ENCODE measurements around the gene SIM2.

Gene SIM2

DNA sequence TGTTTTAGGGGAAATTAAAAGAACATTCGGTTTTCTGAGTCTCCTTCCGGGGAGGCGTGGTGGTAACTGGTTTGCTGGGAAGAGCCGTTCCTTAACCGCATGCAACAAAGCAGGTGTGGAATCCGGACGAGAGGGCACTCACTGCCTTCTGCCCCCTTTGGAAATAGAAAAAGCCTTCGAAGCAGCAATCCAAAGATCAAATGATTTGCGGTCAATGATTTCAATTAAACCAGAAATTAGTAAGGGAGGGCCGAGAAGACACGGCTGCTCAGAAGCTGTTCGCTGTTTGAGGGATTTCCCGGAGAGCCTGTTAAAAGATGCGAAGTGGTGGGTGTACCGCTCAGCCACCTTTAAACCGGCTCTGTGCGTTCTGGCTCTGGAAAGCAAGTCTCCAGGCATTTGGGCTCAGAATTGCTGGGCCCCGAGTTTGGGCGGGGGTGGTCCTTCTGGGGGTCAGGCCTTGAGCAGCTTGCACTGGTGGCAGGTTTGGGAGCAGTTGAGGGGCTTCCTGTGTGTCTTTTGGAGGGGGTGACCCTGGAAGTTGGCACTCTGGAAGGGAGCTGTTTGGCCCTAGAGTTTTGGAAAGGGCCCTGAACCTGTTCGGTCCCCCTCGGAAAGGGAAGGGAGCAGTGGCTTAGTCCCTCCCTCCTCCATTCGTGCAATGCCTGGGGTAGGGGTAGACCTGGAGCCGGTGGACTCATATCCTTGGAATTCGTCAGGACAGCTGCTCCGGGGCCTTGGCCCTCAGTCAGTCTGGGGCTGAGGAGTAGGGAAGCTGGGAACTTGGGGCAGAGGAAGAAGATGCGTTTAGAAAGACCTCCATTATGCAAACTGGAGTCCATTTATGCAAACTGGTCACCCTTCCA, 3.1 kb downstream of the SIM2 start:
- no peak for DNase-seq

DNA sequence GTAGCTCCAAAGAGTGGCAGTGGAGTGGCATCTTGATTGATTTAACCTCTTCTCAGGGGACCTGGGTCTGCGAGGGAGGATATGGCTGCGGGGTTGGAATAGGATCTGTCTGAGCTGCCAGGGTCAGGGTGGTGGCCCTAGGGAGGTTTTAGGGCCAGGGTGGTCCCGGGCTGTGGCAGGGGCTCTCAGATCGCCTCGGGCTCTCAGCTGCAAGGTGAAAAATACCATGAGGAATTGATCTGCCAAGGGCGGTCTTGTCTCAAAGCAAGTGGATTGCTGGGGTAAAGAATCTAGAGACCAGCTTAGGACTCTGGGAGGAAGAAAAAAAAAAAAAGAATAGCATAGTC, 3.7 kb downstream of the SIM2 start:
- DNase-seq: no peak

DNA sequence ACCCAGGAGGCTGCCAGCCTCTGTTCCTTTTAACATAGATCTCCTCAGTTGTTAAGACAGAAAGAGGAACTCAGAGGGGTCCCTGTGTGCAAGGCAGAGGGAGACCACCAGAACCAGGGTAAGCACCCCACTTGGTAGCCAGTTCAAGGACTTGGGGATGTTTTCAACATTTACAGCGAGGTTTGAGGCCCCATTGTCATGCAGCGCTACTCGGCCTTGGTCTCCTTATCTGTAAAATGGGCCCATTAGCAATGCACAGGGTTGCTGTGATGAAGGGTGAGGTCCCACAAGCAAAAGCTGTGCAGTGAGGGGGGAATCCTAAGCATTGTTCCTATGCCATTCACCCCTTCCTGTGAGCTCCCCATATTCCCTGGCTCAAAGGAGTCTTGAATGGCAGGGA, 4.2 kb downstream of the SIM2 start:
- DNase-seq: no peak

DNA sequence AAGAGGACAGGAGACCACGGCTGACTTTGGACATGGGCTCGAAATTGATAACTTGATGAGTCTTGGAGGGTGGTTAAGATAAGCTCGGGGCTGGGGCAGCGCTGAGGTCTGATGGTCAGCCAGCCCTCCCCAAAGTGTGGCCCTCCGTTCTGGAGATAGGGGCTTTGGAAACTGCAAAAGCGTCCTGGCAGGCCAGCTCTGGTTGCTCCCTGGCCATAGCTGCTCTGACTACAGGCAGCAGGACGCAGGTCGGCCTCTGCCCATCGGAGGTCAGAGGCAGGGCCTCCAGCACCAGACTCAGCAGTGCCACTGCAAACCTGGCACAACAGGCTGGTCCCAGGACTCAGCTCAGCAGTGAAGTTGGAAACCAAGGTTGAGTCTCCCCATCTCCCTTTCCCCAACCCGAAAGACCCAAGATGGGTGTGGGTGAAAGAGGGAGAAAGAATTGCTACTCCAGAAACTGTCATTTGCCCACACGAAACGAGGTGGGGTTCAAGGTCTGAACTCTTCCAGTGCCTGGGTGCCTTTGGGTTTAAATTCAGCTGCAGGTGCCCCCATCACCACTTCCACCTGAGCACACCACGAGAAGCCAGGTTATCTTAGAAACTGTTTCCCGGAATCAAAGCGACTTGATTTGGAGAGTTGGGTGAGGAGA, 4.8 kb downstream of the SIM2 start:
- no peak for DNase-seq

DNA sequence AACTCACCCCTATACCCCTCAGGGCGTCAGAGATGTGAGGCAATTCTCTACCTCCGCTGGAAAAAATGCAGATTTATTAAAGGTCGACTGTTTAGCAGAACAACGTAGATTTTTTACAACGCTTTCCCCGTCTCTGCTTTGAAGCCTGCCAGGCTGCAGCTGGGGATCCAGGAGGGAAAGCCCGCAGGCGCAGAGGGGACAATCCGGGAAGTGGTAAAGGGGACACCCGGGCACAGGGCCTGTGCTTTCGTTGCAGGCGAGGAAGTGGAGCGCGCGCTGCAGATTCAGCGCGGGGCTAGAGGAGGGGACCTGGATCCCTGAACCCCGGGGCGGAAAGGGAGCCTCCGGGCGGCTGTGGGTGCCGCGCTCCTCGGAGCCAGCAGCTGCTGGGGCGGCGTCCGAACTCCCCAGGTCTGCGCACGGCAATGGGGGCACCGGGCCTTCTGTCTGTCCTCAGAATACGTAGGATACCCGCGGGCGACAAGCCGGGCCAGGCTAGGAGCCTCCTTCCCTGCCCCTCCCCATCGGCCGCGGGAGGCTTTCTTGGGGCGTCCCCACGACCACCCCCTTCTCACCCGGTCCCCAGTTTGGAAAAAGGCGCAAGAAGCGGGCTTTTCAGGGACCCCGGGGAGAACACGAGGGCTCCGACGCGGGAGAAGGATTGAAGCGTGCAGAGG, 5.5 kb downstream of the SIM2 start:
- no peak for DNase-seq

DNA sequence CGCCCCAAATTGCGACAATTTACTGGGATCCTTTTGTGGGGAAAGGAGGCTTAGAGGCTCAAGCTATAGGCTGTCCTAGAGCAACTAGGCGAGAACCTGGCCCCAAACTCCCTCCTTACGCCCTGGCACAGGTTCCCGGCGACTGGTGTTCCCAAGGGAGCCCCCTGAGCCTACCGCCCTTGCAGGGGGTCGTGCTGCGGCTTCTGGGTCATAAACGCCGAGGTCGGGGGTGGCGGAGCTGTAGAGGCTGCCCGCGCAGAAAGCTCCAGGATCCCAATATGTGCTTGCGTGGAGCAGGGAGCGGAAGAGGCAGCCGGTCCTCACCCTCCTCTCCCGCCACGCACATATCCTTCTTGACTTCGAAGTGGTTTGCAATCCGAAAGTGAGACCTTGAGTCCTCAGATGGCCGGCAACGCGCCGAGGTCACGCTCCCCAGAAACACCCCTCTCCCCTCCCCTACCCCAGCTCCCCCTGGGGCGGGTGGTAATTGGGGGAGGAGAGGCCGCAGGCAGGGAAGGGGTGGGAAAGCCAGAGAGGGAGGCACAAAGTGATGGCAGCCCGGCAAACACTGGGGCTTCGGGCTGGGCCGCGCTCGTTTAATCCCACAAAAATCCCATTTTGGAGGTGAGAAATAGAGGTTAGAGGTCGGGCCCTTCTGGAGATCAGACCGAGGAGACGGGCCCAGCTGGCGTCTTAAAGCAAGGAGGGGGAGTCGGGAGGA, 6.2 kb downstream of the SIM2 start:
- no peak for DNase-seq

DNA sequence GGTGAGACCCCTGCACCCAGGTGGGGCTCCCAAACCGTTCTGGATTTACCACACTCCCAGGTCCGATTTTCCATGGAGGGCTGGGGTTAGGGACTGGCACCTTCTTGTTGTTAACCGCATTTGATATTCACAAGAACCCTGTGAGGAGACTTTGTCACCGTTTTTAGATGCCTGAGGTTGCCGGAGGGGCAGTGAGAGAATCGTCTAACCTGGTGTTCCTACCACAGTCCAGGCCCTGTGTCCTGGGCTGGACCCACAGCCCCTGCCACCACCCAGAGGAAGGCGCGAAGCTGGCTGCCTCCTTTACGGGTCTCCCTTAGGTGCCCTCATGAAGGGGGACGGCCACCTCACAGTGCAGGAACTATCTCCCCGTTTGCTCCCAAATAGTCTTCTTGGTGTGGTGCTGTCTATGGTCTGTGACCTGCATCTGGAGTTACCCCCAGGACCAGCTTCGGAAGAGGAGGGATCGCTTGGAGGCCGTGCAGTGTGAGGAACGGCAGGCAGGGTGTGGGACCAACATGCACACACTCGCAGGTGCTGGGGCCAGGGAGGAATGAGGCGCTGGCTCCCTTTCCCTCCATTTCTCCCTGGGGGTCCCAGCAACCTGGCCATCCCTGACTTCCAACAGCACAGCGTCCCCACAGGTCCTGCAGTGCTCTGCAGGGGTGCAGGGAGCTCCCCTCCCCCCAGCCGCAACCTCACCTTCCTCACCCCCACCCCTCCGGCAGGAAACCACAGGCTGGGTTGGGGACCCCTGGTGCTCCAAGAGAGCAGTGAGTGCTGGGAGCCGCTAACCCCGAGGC, 7.0 kb downstream of the SIM2 start:
- no peak for DNase-seq

DNA sequence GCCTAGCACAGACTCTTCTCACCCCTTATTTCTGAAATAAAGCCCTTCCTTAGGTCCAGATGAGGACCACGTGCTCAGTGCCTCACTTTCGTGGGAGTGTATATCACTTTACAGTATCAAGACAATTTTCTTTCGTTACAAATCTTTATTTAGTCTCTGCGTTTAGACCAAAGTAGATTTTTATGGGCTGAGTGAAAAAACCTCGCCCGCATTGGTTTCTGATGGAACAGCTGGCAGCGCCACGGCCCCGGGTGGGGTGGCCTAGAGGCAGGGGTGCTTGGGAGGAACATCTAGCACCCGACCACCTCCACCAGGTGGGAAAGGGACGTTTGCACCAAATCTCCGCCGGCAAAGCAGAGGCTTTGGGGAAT, 7.6 kb downstream of the SIM2 start:
- DNase-seq: no peak

DNA sequence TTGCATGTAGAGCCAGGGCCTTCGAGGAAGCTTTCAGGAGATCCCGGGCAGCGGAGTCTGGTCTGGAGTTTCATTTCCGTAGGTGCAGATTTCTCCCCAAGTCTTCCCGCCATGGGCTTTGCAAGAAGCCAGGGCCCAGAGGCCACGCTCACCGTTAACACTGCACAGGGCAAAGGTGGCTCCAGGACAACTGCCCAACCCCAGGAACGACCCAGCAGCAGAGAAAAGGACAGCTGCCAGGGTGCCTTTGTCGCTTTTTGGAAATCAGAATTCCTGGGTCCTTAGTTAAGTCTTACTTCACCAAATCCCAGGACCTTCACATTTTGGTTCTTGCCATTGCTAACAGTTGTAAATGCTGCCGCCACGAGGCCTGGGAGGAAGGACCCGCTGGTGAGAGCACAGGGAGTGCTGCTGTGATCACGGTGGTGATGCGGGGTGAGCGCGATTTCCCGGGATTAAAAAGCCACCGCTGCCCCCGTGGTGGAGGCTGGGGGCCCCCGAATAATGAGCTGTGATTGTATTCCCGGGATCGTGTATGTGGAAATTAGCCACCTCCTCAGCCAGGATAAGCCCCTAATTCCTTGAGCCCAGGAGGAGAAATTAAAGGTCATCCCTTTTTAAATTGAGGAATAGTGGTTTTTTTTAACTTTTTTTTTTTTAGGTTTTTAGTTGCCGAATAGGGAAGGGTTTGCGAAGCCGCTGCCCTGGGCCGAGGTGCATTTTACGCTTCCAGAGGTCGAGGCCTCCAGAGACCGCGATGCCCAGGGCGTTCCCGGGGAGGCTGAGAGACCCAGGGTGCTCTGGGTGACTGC, 8.2 kb downstream of the SIM2 start:
- DNase-seq: no peak

DNA sequence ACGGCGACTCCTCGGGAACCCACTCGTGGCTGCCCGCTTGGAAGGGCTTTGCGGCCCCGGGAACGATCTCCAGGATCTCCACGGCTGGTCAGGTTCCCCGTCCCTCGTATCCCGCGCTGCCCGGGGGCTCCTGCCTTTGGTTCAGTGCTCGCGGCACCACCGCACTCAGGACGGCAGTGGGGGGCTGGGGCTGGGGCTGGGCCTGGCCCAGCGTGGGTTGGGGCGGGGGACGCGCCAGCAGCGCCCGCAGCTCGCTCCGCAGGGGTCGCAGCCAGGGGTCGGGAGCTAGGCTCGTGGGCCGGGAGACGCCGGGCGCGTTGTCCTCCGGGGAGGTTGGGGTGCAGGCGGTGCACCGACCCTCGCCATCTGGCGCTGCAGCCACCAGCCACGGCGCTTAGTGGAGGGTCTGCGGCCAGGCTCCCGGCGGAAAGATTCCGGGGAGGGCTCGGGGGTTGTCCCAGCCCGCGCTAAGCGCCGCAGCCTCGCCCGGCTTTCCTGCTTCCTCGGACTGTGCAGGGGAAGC, 8.9 kb downstream of the SIM2 start:
- no peak for DNase-seq

DNA sequence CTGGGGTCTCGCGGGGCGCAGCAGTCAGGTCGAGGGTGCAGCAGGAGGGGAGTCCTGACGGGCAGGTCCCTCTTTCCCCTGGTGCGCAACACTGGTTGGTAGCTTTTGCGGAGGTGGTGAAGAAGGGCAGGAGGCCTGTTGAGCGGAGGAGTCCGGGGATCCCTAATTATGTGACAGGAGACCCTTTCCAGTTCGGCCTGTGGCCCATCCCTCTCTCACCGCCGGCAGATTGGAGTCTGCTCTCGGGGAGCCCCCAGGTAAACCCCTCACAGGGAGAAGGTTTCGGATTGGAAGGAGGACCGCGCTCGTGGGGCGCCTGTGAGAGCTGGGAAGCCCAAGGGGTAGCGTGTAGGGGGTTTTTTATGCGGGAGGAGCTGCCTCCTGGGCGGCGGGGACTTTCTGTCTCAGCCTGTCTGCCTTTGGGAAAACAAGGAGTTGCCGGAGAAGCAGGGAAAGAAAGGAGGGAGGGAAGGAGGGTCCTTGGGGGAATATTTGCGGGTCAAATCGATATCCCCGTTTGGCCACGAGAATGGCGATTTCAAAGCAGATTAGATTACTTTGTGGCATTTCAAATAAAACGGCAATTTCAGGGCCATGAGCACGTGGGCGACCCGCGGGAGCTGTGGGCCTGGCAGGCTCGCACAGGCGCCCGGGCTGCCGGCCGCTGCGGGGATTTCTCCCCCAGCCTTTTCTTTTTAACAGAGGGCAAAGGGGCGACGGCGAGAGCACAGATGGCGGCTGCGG, 9.5 kb downstream of the SIM2 start:
- DNase-seq: no peak

DNA sequence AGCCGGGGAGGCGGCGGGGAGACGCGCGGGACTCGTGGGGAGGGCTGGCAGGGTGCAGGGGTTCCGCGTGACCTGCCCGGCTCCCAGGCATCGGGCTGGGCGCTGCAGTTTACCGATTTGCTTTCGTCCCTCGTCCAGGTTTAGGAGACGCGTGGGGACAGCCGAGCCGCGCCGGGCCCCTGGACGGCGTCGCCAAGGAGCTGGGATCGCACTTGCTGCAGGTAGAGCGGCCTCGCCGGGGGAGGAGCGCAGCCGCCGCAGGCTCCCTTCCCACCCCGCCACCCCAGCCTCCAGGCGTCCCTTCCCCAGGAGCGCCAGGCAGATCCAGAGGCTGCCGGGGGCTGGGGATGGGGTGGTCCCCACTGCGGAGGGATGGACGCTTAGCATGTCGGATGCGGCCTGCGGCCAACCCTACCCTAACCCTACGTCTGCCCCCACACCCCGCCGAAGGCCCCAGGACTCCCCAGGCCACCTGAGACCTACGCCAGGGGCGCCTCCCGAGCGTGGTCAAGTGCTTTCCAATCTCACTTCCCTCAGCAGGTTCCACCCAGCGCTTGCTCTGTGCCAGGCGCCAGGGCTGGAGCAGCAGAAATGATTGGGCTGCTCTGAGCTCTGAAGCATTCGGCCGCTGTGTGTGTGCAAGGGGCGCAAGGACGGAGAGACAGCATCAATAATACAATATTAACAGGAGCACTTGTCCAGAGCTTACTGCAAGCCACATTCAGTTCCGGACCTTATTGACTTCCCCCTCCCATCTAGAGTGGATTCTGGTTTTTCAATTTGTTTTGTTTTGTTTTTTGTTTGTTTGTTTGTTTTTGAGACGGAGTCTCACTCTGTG, 10.3 kb downstream of the SIM2 start:
- no peak for DNase-seq

DNA sequence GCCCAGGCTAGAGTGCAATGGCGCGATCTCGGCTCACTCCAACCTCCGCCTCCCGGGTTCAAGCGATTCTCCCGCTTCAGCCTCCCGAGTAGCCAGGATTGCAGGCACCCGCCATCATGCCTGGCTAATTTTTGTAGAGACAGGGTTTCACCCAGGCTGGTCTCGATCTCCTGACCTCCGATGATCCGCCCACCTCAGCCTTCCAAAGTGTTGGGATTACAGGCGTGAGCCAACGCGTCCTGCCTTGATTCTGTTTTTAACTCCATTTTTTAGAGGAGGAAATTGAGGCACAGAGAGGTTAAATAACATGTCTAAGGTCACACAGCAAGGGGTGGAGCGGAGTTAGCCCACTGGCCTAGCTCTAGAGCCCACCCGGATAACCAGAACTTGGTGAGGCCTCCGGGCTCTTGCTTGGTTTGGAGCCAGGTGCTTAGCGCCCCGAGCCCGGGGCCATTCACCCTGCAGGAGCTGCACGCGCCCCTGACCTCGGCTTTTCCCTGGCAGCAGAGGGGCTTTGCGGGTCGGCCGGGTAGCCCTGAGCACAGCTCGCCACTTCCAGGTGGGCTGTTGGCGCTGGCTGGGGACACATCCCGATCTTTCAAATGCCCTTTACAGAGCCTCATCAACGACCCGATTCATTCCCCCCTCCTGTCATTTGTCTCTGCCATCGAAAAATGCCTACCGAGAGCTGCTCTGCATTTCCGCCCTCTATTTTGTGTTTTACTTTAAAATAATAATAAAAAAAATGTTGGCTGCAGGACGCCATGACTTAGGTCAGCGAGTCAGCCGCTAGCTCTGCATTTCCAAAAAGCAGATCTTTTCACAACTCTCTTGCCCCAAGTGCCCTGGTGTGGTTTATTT, 11.2 kb downstream of the SIM2 start:
- DNase-seq: no peak

DNA sequence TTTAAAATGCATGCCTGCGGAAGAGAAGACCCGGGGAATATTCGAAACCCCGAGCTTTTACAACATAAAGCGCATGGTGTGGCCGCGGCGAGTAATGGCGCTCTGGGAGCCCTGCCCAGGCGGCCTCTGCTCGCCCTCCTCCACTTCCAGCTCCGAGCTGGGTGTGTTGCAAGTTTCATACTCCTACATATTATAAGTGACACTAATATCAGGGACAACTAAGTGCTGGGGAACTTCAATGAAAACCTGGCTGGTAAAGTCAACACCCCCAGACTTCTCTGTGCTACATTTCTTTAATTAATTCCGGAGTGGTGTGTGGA, 11.8 kb downstream of the SIM2 start:
- DNase-seq: no peak

DNA sequence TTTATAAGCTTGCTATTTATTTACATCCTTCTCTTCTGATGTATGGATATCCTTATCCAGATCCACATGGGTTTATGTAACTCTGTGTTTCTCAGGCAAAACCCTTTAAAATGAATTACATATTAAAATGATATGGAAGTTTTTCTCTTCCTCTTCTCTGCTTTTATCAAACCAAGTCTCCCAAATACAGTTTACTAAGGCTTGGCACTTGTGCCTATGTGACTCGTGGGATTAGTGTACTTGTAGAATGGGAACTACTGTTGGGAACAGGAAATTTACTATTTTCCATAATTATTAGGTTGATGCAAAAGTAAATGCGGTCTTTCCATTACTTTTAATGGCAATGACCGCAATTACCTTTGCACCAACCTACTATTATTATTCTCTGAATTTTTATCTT, 14.8 kb downstream of the SIM2 start:
- DNase-seq: no peak

DNA sequence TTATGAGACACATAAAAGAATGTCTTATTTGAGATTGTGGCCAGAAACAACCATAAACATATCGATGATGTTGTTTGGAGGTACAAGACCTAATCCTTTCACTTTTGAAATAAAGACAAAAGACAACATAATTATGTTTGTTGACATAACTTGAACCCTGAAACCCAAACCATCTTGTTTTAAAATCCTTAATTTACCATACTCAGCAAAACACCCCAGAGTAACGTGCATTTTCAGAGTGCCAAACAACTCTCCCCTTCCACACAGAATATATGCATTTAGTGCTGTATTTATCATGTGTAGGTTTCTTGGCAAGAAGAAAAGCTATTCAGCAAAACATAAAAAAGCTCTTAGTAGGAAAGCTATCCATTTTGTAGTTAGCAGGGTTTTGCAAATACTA, 17.5 kb downstream of the SIM2 start:
- no peak for DNase-seq

DNA sequence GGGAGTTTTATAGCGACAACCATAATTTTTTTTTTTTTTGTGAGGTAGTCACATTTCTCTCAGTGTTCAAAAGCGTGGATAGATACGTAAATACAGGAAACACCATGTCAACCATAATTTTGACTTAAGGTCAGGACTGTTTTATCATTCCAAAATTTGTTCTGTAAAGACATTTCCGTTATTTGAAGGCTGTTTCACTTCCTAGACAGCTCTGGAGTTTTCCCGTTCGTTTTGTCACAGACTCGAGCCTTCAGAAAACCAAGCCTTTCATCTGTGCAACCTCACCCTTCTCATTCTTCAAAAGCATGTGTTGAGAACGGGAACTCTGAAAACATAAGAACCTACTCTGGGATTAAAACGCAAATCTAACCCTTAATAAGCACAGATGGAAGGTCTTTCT, 17.9 kb downstream of the SIM2 start:
- no peak for DNase-seq

DNA sequence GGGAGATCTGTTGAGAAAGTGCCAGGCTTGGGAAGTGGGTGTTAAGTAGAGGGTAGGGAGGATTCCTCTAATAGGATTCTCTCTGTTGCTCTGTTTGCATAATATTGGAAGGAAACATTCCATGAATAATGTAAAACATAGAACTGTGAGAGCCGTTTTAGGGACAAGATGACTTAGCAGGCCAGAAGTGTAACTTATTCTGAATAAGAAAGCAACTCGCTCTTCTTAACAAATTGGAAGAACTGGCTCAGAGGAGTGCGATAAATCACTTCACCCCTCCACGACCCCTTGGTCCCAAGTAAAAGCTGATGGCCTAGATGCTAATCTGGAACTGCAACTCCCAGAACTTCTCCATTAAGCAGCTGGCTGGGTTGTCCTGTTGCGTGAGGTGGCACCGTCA, 19.1 kb downstream of the SIM2 start:
- no peak for DNase-seq

DNA sequence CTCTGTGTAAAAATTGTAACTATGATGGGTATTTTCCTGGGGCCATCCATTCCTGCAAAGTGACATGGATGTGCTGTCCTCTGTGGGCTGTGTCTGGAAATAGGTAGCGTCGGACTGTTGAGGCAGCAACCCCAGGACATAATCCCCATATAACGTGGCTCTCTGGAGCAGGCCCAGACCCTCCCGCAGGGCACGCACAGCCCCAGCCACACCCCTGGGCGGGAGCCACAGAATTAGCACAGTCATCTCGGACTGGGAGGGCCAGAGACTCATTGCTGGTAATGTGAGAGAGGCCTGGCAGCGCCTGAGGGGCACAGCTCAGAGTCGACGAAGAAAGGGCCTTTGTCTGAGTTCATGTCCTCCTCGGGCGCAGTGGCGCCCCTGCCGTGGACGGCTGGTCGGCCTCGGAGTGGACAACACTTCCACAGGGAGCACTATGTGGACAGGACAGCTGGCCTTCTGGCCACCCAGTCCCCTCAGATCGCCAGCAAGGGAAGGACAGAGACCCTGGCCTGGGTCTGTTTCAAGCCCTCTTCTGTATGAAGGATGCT, 20.1 kb downstream of the SIM2 start:
- no peak for DNase-seq
